A549 (cell line): ENCODE data around the gene SCN2B. TPM values are rescaled to one million over a fixed set of nuclear protein-coding genes. Genes with fewer than 3 reads are reported as not detected.

Experiments used
- ATAC-seq, 2 experiments: fragments of 200-7000 bp in 1 of 2; fragments of >200 bp in 1 of 2; cut with Nextera tagmentation in 1 of 2; cut with Tn5 transposase in 1 of 2; 3 replicates each; pipeline versions ENCODE4 v1.8.0 to v1.9.1; 2018 to 2020; ENCODE audit warnings: mild to moderate bottlenecking in 1 of 2, moderate library complexity in 1 of 2
- CTCF ChIA-PET: fragments of 300-600 bp; sonication (Branson Sonifier 250); formaldehyde crosslinking; extraction: SDS; loops from one replicate; lab custom pipeline; 2021; ENCODE audit warnings: antibody characterized with exemption, inconsistent platforms; lab: Yijun Ruan, JAX
- POLR2A ChIA-PET: fragments of 350-600 bp; formaldehyde crosslinking; extraction: SDS; loops from one replicate; lab custom pipeline; 2021; ENCODE audit warnings: antibody characterized with exemption, inconsistent platforms; lab: Yijun Ruan, JAX
- DNase-seq, 2 experiments: peaks; one replicate each; pipeline versions ENCODE4 v3.0.0 to v3.0.0-alpha.2; 2011 to 2016; ENCODE audit warnings: low read depth in 1 of 2, low spot score in 1 of 2
- FAIRE-seq: peaks from 2 replicates; lab custom pipeline; 2011; peaks lifted over from hg19 to GRCh38; lab: Jason Lieb, UNC
- H3K27ac ChIP-seq, 2 experiments: fragments of >200 bp; sonication (Bioruptor Twin); formaldehyde crosslinking; 3 replicates each; pipeline ENCODE4 v1.5.1; 2016 to 2017
- H3K4me1 ChIP-seq: fragments of >200 bp; sonication (Bioruptor Twin); formaldehyde crosslinking; 3 replicates; pipeline ENCODE4 v1.6.1; 2016
- H3K4me2 ChIP-seq: fragments of >200 bp; sonication (Bioruptor Twin); formaldehyde crosslinking; 3 replicates; pipeline ENCODE4 v1.6.1; 2016
- H3K4me3 ChIP-seq: fragments of >200 bp; sonication (Bioruptor Twin); formaldehyde crosslinking; 3 replicates; pipeline ENCODE4 v1.5.1; 2016
- H3K9me3 ChIP-seq: fragments of >200 bp; sonication (Bioruptor Twin); formaldehyde crosslinking; 3 replicates; pipeline ENCODE4 v1.6.1; 2016
- BHLHE40 ChIP-seq: IDR thresholded peaks from 2 replicates; pipeline ENCODE4 v1.6.1; 2012; ENCODE audit warnings: low read depth, low read length, inconsistent platforms
- CBX2 ChIP-seq: fragments of 200-600 bp; sonication (generic); IDR thresholded peaks from 2 replicates; pipeline ENCODE4 v1.6.1; 2016; ENCODE audit warnings: low read depth, mild to moderate bottlenecking, borderline replicate concordance
- CEBPB ChIP-seq, 2 experiments: fragments of >200 bp in 1 of 2; sonication (Bioruptor Twin) in 1 of 2; formaldehyde crosslinking in 1 of 2; IDR thresholded peaks; 2 replicates each; pipeline ENCODE4 v1.6.1; 2012 to 2016
- CHD2 ChIP-seq: fragments of 150-350 bp; IDR thresholded peaks from 2 replicates; pipeline ENCODE4 v1.6.1; 2014; ENCODE audit warnings: low read length; ENCODE audit not compliant: partially characterized antibody
- CTCF ChIP-seq: fragments of >200 bp; sonication (Bioruptor Twin); formaldehyde crosslinking; IDR thresholded peaks from 3 replicates; pipeline ENCODE4 v1.5.1; 2016
- EHF ChIP-seq: fragments of 250-450 bp; sonication (Bioruptor Pico); IDR thresholded peaks from 2 replicates; pipeline ENCODE4 v1.5.0; 2020; ENCODE audit warnings: mild to moderate bottlenecking
- EHMT2 ChIP-seq: fragments of 200-600 bp; sonication (generic); IDR thresholded peaks from 2 replicates; pipeline ENCODE4 v1.6.1; 2016; ENCODE audit warnings: antibody characterized with exemption, low read depth, mild to moderate bottlenecking, moderate library complexity
- ELK1 ChIP-seq: fragments of 150-350 bp; IDR thresholded peaks from 2 replicates; pipeline ENCODE4 v1.6.1; 2014; ENCODE audit warnings: low read depth, mild to moderate bottlenecking, low read length
- FOXS1 ChIP-seq: fragments of 250-450 bp; sonication (Bioruptor Pico); IDR thresholded peaks from 2 replicates; pipeline ENCODE4 v1.5.0; 2020; ENCODE audit warnings: mild to moderate bottlenecking, moderate library complexity
- HEYL ChIP-seq: fragments of 250-450 bp; sonication (Bioruptor Pico); IDR thresholded peaks from 2 replicates; pipeline ENCODE4 v1.8.0; 2021; ENCODE audit warnings: mild to moderate bottlenecking, moderate library complexity
- HOXA7 ChIP-seq: fragments of 250-450 bp; sonication (Bioruptor Pico); IDR thresholded peaks from 2 replicates; pipeline ENCODE4 v1.5.0; 2020; ENCODE audit warnings: mild to moderate bottlenecking, moderate library complexity
- HOXB13 ChIP-seq: fragments of 250-450 bp; sonication (Bioruptor Pico); IDR thresholded peaks from 2 replicates; pipeline ENCODE4 v1.5.0; 2020; ENCODE audit warnings: low read depth, mild to moderate bottlenecking, moderate library complexity
- HOXB5 ChIP-seq: fragments of 250-450 bp; sonication (Bioruptor Pico); IDR thresholded peaks from 2 replicates; pipeline ENCODE4 v1.5.0; 2020; ENCODE audit warnings: mild to moderate bottlenecking, moderate library complexity
- JUN ChIP-seq, 2 experiments: fragments of >200 bp; sonication (Bioruptor Twin); formaldehyde crosslinking; IDR thresholded peaks; 2 replicates in 1 of 2; 3 replicates in 1 of 2; pipeline ENCODE4 v1.6.1; 2016 to 2017
- JUNB ChIP-seq: fragments of >200 bp; sonication (Bioruptor Twin); formaldehyde crosslinking; IDR thresholded peaks from 2 replicates; pipeline ENCODE4 v1.6.1; 2016
- KDM1A ChIP-seq: fragments of 200-600 bp; sonication (generic); IDR thresholded peaks from 2 replicates; pipeline ENCODE4 v1.6.1; 2016; ENCODE audit warnings: low read depth, mild to moderate bottlenecking
- MAFK ChIP-seq: fragments of 450-650 bp; IDR thresholded peaks from 2 replicates; pipeline ENCODE4 v1.6.1; 2014; ENCODE audit not compliant: partially characterized antibody
- MAX ChIP-seq: IDR thresholded peaks from 2 replicates; pipeline ENCODE4 v1.6.1; 2012
- MAZ ChIP-seq: fragments of 150-350 bp; IDR thresholded peaks from 2 replicates; pipeline ENCODE4 v1.6.1; 2014; ENCODE audit warnings: antibody characterized with exemption, low read depth, low read length, borderline replicate concordance
- NFE2L2 ChIP-seq: fragments of 150-350 bp; conservative IDR thresholded peaks from 2 replicates; pipeline ENCODE4 v1.6.1; 2014; ENCODE audit warnings: low read length
- PBX3 ChIP-seq: IDR thresholded peaks from 2 replicates; pipeline ENCODE4 v1.6.1; 2012
- POLR2AphosphoS2 ChIP-seq: conservative IDR thresholded peaks from 2 replicates; pipeline ENCODE4 v1.6.1; 2012; ENCODE audit warnings: low read length, improper control_type of control experiment, inconsistent platforms
- RFX5 ChIP-seq: fragments of 450-650 bp; IDR thresholded peaks from 2 replicates; pipeline ENCODE4 v1.7.1; 2014; ENCODE audit warnings: antibody characterized with exemption, mild to moderate bottlenecking, moderate library complexity
- ZFP36 ChIP-seq: fragments of 450-650 bp; IDR thresholded peaks from 2 replicates; pipeline ENCODE4 v1.6.1; 2014; ENCODE audit warnings: borderline replicate concordance; ENCODE audit not compliant: partially characterized antibody
- ZSCAN20 ChIP-seq: fragments of 250-450 bp; sonication (Bioruptor Pico); IDR thresholded peaks from 2 replicates; pipeline ENCODE4 v1.8.0; 2022; ENCODE audit warnings: mild to moderate bottlenecking, moderate library complexity
- WGBS: methylation state at CpG from one replicate; pipeline ENCODE4 v1.1.6; 2017; ENCODE audit errors: missing lambda C conversion rate; 5-methylcytosine and 5-hydroxymethylcytosine counted together
- polyA plus RNA-seq, 4 experiments: library from polyadenylated mRNA; depleted of rRNA in 3 of 4; stranded (reverse); fragments of >200 nt; fragmentation: RNase III in 1 of 4; extraction: RNeasy Plus Mini Kit Qiagen cat#74134 plus additional on column Dnase treatment in 1 of 4; gene quantifications; 2 replicates in 3 of 4; 3 replicates in 1 of 4; pipeline ENCODE4 v1.2.3, GENCODE V29; 2011 to 2017

The SCN2B gene
- polyA plus RNA-seq, 2 of the 4 experiments (the other 2 are of a cell fraction) = not detected

GRCh38 chr11:118213781-118214180 is 37.3 kb upstream of the SCN2B start:
- TF ChIP-seq HOXB5 (CRISPR knock-in tag) (no peak), MAFK (peak; percentile 63)
- CTCF ChIA-PET = interaction anchor here (1.7 to 2.3 kb wide), 3 partner anchors 12 to 15 kb away, joined by 4 to 10 read pairs (median 6); no protein-coding TSS in a partner anchor
- no peak for ATAC-seq
- H3K4me1 ChIP-seq = no peaks in the 10 kb centered on the region
- H3K4me3 ChIP-seq = no peak overlapping the region
- H3K4me2 ChIP-seq = no peak overlapping the region
- H3K27ac ChIP-seq = no peak overlapping the region
- no peaks in the 10 kb centered on the region for H3K9me3 ChIP-seq
- 45% methylated on average over 2 of the region's 2 CpGs for WGBS
- DNase-seq = no peak
- POLR2A ChIA-PET = no interaction called here
- FAIRE-seq = no peak

- ATAC-seq (no peak), FAIRE-seq (no peak), DNase-seq (no peak)
- CTCF ChIA-PET = interaction anchor here (2.2 to 2.3 kb wide), 2 partner anchors 13 to 14 kb away, joined by 6 to 10 read pairs; no protein-coding TSS in a partner anchor
- POLR2A ChIA-PET = no interaction called here
- H3K4me3 ChIP-seq = no peak overlapping the region
- no peak overlapping the region for H3K4me2 ChIP-seq
- TF ChIP-seq BHLHE40 (no peak), HOXB5 (CRISPR knock-in tag) (no peak), ZFP36 (no peak), MAZ (no peak), CTCF (no peak), NFE2L2 (no peak), JUNB (no peak), JUN (IDR thresholded peaks at IDR 0.05) (no peak), MAX (no peak), EHMT2 (no peak)
- no peaks in the 10 kb centered on the region for H3K9me3 ChIP-seq
- no peak overlapping the region for H3K27ac ChIP-seq
- no peaks in the 10 kb centered on the region for H3K4me1 ChIP-seq
- 29% methylated on average over 4 of the region's 4 CpGs for WGBS
These were observed 36.8 kb upstream of the SCN2B start for GRCh38 chr11:118213201-118213600.

- POLR2A ChIA-PET = no interaction called here
- no peak for TF ChIP-seq HOXA7 (CRISPR knock-in tag)
- TF ChIP-seq HEYL (CRISPR knock-in tag) = no peak
- TF ChIP-seq PBX3 = no peak
- TF ChIP-seq EHF (CRISPR knock-in tag) = no peak
- no peak for TF ChIP-seq CBX2
- TF ChIP-seq RFX5 = no peak
- Histone ChIP-seq H3K27ac (no peak overlapping the region), H3K4me1 (no peaks in the 10 kb centered on the region), H3K9me3 (no peaks in the 10 kb centered on the region), H3K4me2 (no peak overlapping the region), H3K4me3 (no peak overlapping the region)
- CTCF ChIA-PET = interaction anchor here (1.1 to 2.2 kb wide), 3 partner anchors 10 to 14 kb away, joined by 3 to 8 read pairs (median 6); no protein-coding TSS in a partner anchor
- no peak for ATAC-seq
- no peak for FAIRE-seq
- no peak for DNase-seq
- WGBS = 50% methylated on average over 2 of the region's 2 CpGs
These were observed 36.3 kb upstream of the SCN2B start for GRCh38 chr11:118212781-118213191.

GRCh38 chr11:118212131-118212725 is 35.8 kb upstream of the SCN2B start:
- H3K4me1 ChIP-seq = no peaks in the 10 kb centered on the region
- no peak overlapping the region for H3K4me3 ChIP-seq
- no peak for DNase-seq
- no peak for FAIRE-seq
- no peaks in the 10 kb centered on the region for H3K9me3 ChIP-seq
- no peak overlapping the region for H3K27ac ChIP-seq
- ChIA-PET POLR2A (no interaction called here), CTCF (interaction anchor here (1.1 to 1.7 kb wide), 2 partner anchors 10 to 14 kb away, joined by 3 to 8 read pairs; no protein-coding TSS in a partner anchor)
- H3K4me2 ChIP-seq = no peak overlapping the region
- ATAC-seq = no peak
- WGBS = 55% methylated on average over 7 of the region's 7 CpGs
- TF ChIP-seq CHD2 = no peak
- no peak for TF ChIP-seq POLR2AphosphoS2
- no peak for TF ChIP-seq FOXS1
- no peak for TF ChIP-seq PBX3
- TF ChIP-seq CBX2 = no peak
- TF ChIP-seq KDM1A = no peak
- TF ChIP-seq ZFP36 = no peak
- no peak for TF ChIP-seq ZSCAN20 (CRISPR knock-in tag)
- no peak for TF ChIP-seq CEBPB (IDR thresholded peaks at IDR 0.05)
- no peak for TF ChIP-seq MAX
- TF ChIP-seq ELK1 = no peak
- no peak for TF ChIP-seq HOXB13 (CRISPR knock-in tag)
